ENCODE measurements around the gene S100A3. TPM values are rescaled to one million over a fixed set of nuclear protein-coding genes. Genes with fewer than 3 reads are reported as not detected.
A peak's percentile ranks its signal among the peaks of the same experiment; 100 is the strongest.

The S100A3 gene
- total and polyA plus RNA-seq, 3 donors from 2014 or later = 0.67 TPM; not detected in 2

- Histone ChIP-seq H3K27ac (no peak overlapping the region), H3K27me3 (no peaks in the 10 kb centered on the region), H3K4me3 (no peak overlapping the region), H3K4me1 (peaks cover 29% of the 10 kb centered on the region), H3K9me3 (no peaks in the 10 kb centered on the region), H3K36me3 (ENCODE audit: low read depth, missing control alignments) (no peaks in the 10 kb centered on the region)
- intact Hi-C loops (cut with DNase I; ENCODE audit: low total_unique reads) = no loop called here
- no peak for TF ChIP-seq POLR2A (IDR thresholded peaks at IDR 0.05)
- TF ChIP-seq, protein P1, sequence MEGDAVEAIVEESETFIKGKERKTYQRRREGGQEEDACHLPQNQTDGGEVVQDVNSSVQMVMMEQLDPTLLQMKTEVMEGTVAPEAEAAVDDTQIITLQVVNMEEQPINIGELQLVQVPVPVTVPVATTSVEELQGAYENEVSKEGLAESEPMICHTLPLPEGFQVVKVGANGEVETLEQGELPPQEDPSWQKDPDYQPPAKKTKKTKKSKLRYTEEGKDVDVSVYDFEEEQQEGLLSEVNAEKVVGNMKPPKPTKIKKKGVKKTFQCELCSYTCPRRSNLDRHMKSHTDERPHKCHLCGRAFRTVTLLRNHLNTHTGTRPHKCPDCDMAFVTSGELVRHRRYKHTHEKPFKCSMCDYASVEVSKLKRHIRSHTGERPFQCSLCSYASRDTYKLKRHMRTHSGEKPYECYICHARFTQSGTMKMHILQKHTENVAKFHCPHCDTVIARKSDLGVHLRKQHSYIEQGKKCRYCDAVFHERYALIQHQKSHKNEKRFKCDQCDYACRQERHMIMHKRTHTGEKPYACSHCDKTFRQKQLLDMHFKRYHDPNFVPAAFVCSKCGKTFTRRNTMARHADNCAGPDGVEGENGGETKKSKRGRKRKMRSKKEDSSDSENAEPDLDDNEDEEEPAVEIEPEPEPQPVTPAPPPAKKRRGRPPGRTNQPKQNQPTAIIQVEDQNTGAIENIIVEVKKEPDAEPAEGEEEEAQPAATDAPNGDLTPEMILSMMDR (IDR thresholded peaks at IDR 0.05) = no peak
- DNase-seq = no peak
- WGBS, 2 donors = 80 to 92% methylated on average over 4 of the region's 4 CpGs
Measured at GRCh38 chr1:153550398-153550758, 1.3 kb upstream of the S100A3 start.

DNA sequence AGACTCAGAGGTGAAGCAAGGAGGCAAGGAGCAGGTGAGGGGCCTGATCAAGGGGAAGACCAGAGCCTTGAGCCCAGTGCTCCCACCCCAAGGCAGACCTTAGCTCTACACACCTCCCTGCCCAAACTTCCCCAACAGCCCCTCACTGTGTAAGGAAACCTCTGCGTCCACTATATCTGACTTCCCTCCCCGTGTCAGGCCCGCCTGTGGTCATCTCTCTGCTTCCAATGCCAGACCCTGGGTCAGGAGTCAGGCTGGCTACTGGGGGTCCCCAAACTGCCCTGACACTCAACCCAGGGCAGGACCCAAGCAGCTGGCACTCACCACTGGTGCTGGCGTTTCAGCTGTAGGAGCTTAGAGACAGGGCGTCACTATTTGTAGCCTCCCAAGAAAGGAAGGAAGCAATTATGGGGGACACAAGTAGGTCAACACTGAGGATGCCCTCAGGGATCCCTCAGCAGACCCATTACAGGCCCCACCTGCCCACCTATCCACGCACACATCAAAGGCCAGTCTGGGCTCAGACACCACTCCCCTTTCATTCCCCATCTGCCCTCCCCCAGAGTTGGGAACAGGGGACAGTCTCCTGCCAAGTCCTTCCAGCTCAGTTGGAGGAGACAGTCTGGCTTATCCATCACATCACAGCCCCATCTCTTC, 811 bp upstream of the S100A3 start:
- intact Hi-C loops (cut with DNase I; ENCODE audit: low total_unique reads) = no loop called here
- H3K4me1 ChIP-seq = peaks cover 31% of the 10 kb centered on the region
- H3K9me3 ChIP-seq = no peaks in the 10 kb centered on the region
- no peak overlapping the region for H3K4me3 ChIP-seq
- peak overlapping the region in 1 of 2 donors; percentile 50 for H3K27ac ChIP-seq
- no peak for TF ChIP-seq POLR2A (IDR thresholded peaks at IDR 0.05)
- TF ChIP-seq, protein P1 (IDR thresholded peaks at IDR 0.05) = no peak
- WGBS, 2 donors = 80 to 85% methylated on average over 4 to 6 of the region's 6 CpGs
- no peak for DNase-seq
- H3K27me3 ChIP-seq = no peaks in the 10 kb centered on the region
- no peaks in the 10 kb centered on the region for H3K36me3 ChIP-seq (ENCODE audit: low read depth, missing control alignments)

GRCh38 chr1:153547560-153548551, 1.2 kb downstream of the S100A3 start:
- Histone ChIP-seq H3K27me3 (no peaks in the 10 kb centered on the region), H3K36me3 (ENCODE audit: low read depth, missing control alignments) (no peaks in the 10 kb centered on the region), H3K27ac (no peak overlapping the region), H3K9me3 (no peaks in the 10 kb centered on the region), H3K4me1 (peaks cover 25% of the 10 kb centered on the region), H3K4me3 (no peak overlapping the region)
- intact Hi-C loops (cut with DNase I; ENCODE audit: low total_unique reads) = no loop called here
- DNase-seq = no peak
- WGBS, 2 donors = 90 to 91% methylated on average over 17 to 19 of the region's 19 CpGs
- TF ChIP-seq POLR2A (IDR thresholded peaks at IDR 0.05) = no peak
- TF ChIP-seq, protein P1 (IDR thresholded peaks at IDR 0.05) = no peak

DNA sequence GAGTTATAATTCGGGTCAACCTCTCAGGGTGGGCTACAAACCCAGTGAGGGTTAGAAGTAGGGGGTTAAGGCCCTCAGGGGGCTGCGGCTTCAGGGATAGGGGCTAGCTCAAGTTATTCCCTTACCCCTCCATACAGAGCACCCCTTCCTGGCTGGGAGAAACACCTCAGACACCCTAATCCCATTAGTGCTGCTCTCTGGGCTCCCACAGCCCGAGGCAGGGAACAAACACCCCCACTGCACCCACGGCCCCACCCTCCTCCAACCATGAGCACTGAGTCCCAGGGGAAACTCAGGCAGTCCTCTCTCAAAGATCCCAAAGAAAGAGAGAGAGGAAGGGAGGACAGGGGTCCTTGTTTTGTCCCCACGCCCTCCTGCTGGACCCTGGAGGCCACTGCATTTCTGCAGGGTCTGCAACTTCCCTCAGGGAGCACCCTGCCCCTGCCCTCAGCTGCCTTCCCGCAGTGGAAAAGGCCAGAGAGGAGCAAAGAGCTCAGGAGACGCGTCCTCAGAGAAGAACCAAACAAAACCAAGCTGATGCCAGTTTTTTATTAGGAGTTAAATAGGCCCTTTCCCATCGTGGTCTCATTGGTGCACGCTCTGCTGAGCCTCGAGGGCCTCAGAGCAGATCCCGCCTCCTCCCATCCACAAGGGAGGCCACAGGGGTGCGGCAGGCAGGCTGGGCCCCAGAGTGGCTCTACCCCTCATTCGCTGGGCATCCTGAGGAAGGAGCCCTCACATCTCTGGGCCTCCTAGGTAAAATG, 2.1 kb downstream of the S100A3 start:
- TF ChIP-seq, protein P1 (IDR thresholded peaks at IDR 0.05) = no peak
- no peak for TF ChIP-seq POLR2A (IDR thresholded peaks at IDR 0.05)
- H3K27me3 ChIP-seq = no peaks in the 10 kb centered on the region
- no peak overlapping the region for H3K4me3 ChIP-seq
- no peak for DNase-seq
- intact Hi-C loops (cut with DNase I; ENCODE audit: low total_unique reads) = no loop called here
- H3K36me3 ChIP-seq (ENCODE audit: low read depth, missing control alignments) = no peaks in the 10 kb centered on the region
- 77 to 86% methylated on average over 11 to 14 of the region's 14 CpGs for WGBS, 2 donors
- H3K27ac ChIP-seq = no peak overlapping the region
- H3K9me3 ChIP-seq = no peaks in the 10 kb centered on the region
- H3K4me1 ChIP-seq = peaks cover 25% of the 10 kb centered on the region
